ENCODE results near the gene SF1. TPM values are rescaled to one million over a fixed set of nuclear protein-coding genes. Genes with fewer than 3 reads are reported as not detected.

Gene SF1
- total and polyA plus RNA-seq, 9 of the 15 experiments (the other 6 are each of a cell fraction or from before 2014, with no cell fraction given): 13.1 to 334 (median 111) TPM

DNA sequence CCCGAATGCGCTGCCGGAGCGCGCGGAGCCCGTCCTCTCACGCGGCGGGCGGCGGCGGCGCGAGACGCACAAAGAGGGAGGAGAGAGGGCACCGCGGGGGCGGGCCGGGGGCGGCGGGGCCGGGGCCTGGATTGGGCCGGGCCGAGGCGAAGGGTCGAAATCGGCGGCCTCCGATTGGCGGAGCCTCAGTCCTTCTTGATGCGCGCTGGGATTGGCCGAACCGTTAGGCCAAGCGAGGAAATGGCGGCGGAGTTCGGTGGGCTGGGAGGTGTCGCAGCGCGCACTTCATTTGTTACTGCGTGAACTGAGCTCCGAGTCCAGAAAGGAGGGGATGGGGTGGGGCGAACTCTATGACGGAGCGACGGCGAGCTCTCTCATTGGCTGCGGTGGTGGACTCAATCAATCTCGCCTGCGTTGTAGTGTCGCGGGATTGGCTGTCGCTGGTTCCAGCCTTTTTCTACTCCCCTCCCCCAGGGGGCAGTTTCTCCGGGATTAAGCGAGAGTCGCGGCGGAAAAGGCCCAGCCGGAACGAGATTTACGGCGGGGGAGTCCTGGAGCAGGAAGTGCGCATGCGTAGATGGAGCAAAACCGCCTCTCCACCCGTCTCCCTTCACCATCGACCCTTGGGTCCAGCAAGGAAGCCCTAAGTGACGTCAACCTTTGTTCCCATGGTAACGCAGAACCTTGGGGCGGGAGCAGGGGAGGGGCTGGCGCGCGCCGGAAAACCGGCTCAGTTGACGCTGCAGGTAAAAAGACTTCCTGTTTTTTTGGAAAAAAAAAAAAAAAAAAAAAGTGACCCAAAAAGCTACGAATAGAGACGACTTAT, at the start of gene SF1 (continued):
- TF ChIP-seq, protein P1, sequence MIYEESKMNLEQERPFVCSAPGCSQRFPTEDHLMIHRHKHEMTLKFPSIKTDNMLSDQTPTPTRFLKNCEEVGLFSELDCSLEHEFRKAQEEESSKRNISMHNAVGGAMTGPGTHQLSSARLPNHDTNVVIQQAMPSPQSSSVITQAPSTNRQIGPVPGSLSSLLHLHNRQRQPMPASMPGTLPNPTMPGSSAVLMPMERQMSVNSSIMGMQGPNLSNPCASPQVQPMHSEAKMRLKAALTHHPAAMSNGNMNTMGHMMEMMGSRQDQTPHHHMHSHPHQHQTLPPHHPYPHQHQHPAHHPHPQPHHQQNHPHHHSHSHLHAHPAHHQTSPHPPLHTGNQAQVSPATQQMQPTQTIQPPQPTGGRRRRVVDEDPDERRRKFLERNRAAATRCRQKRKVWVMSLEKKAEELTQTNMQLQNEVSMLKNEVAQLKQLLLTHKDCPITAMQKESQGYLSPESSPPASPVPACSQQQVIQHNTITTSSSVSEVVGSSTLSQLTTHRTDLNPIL (CRISPR knock-in tag; IDR thresholded peaks at IDR 0.05): no peak
- TF ChIP-seq HLTF (IDR thresholded peaks at IDR 0.05) (no peak), NRF1 (conservative IDR thresholded peaks at IDR 0.05 in 1 of 2, IDR thresholded peaks at IDR 0.05 in 1 of 2) (peak; percentile 95 to 96), ILF3 (IDR thresholded peaks at IDR 0.05; ENCODE audit: borderline replicate concordance) (no peak), DMBX1 (CRISPR knock-in tag; IDR thresholded peaks at IDR 0.05; ENCODE audit: borderline replicate concordance) (no peak), GABPB1 (CRISPR knock-in tag; IDR thresholded peaks at IDR 0.05) (peak; percentile 37; the same call in 1 of the 2 replicates), CHD2 (IDR thresholded peaks at IDR 0.05; ENCODE audit: low read depth, low read length) (peak; percentile 99), YBX1 (IDR thresholded peaks at IDR 0.05) (no peak), SRSF9 (IDR thresholded peaks at IDR 0.05; ENCODE audit: borderline replicate concordance, low read depth, low read length) (no peak), ZNF561 (CRISPR knock-in tag; conservative IDR thresholded peaks at IDR 0.05) (no peak)
- TF ChIP-seq, protein P2, sequence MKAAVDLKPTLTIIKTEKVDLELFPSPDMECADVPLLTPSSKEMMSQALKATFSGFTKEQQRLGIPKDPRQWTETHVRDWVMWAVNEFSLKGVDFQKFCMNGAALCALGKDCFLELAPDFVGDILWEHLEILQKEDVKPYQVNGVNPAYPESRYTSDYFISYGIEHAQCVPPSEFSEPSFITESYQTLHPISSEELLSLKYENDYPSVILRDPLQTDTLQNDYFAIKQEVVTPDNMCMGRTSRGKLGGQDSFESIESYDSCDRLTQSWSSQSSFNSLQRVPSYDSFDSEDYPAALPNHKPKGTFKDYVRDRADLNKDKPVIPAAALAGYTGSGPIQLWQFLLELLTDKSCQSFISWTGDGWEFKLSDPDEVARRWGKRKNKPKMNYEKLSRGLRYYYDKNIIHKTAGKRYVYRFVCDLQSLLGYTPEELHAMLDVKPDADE (conservative IDR thresholded peaks at IDR 0.05; ENCODE audit: control insufficient read depth, low read depth, low read length): peak; percentile 75; the same call in 1 of the 2 replicates
- TF ChIP-seq, protein P3, sequence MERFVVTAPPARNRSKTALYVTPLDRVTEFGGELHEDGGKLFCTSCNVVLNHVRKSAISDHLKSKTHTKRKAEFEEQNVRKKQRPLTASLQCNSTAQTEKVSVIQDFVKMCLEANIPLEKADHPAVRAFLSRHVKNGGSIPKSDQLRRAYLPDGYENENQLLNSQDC (CRISPR knock-in tag; IDR thresholded peaks at IDR 0.05): no peak
- TF ChIP-seq, protein P4, sequence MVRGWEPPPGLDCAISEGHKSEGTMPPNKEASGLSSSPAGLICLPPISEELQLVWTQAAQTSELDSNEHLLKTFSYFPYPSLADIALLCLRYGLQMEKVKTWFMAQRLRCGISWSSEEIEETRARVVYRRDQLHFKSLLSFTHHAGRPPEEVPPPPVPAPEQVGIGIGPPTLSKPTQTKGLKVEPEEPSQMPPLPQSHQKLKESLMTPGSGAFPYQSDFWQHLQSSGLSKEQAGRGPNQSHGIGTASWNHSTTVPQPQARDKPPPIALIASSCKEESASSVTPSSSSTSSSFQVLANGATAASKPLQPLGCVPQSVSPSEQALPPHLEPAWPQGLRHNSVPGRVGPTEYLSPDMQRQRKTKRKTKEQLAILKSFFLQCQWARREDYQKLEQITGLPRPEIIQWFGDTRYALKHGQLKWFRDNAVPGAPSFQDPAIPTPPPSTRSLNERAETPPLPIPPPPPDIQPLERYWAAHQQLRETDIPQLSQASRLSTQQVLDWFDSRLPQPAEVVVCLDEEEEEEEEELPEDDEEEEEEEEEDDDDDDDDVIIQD (CRISPR knock-in tag; IDR thresholded peaks at IDR 0.05): no peak
- TF ChIP-seq, protein P5, sequence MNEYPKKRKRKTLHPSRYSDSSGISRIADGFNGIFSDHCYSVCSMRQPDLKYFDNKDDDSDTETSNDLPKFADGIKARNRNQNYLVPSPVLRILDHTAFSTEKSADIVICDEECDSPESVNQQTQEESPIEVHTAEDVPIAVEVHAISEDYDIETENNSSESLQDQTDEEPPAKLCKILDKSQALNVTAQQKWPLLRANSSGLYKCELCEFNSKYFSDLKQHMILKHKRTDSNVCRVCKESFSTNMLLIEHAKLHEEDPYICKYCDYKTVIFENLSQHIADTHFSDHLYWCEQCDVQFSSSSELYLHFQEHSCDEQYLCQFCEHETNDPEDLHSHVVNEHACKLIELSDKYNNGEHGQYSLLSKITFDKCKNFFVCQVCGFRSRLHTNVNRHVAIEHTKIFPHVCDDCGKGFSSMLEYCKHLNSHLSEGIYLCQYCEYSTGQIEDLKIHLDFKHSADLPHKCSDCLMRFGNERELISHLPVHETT (CRISPR knock-in tag; conservative IDR thresholded peaks at IDR 0.05 in 1 of 2, IDR thresholded peaks at IDR 0.05 in 1 of 2): peak in 1 of 2 experiments; percentile 89; a peak in 2 of 4 replicates
- TF ChIP-seq, protein P6, sequence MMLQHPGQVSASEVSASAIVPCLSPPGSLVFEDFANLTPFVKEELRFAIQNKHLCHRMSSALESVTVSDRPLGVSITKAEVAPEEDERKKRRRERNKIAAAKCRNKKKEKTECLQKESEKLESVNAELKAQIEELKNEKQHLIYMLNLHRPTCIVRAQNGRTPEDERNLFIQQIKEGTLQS (IDR thresholded peaks at IDR 0.05): peak; percentile 89
- TF ChIP-seq, protein P6 (CRISPR knock-in tag; conservative IDR thresholded peaks at IDR 0.05): 0 out of 2 replicates have a peak, but pooled peaks have one; percentile 25
- TF ChIP-seq, protein P7, sequence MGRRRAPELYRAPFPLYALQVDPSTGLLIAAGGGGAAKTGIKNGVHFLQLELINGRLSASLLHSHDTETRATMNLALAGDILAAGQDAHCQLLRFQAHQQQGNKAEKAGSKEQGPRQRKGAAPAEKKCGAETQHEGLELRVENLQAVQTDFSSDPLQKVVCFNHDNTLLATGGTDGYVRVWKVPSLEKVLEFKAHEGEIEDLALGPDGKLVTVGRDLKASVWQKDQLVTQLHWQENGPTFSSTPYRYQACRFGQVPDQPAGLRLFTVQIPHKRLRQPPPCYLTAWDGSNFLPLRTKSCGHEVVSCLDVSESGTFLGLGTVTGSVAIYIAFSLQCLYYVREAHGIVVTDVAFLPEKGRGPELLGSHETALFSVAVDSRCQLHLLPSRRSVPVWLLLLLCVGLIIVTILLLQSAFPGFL (CRISPR knock-in tag; IDR thresholded peaks at IDR 0.05): no peak

Measured in K562 (cell line).